ENCODE measurements around the gene PDZK1IP1. TPM values are rescaled to one million over a fixed set of nuclear protein-coding genes. Genes with fewer than 3 reads are reported as not detected.
A peak's percentile ranks its signal among the peaks of the same experiment; 100 is the strongest.
"Not testable (repeated sequence)": the region's sequence is repeated elsewhere in the genome, so short reads cannot be mapped to it uniquely, and the experiment has no call there.

The PDZK1IP1 gene
- total RNA-seq, 1 experiment from 2014 or later = not detected

DNA sequence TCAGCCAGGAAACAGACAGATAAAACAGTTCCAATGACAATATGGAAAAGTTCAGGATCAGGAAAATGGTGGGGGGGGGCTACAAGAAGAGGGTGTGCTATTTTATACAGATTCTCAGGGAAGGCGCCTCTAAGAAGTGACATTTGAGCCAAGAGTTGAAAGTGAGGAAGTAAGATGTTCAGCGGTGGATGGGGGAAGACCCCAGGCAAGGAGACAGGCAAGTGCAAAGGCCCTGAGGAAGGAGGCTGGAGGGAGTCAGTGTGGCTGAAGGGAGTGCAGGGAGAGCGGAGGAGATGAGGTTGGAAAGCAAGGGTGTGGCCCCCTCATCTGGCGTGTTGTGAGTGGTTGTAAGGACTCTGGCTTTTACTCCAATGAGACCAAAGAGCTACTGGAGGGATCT lies 8.4 kb upstream of the PDZK1IP1 start:
- H3K27me3 ChIP-seq (ENCODE audit: insufficient read depth, low read length) = no peaks in the 10 kb centered on the region
- POLR2A ChIA-PET = no interaction called here
- H3K36me3 ChIP-seq (ENCODE audit: control insufficient read depth in 1 of 2, insufficient read depth in 2 of 2, low read length in 2 of 2) = no peaks in the 10 kb centered on the region
- CTCF ChIA-PET = no interaction called here
- RAD21 ChIA-PET (ENCODE audit: low non-redundant PET in 1 of 2, low total read pairs in 2 of 2, uncharacterized antibody in 2 of 2, unreplicated experiment in 2 of 2) = no interaction called here
- H3K4me2 ChIP-seq (ENCODE audit: low read length) = no peak overlapping the region
- no peaks in the 10 kb centered on the region for H4K20me1 ChIP-seq (ENCODE audit: insufficient read depth)
- intact Hi-C loops (cut with micrococcal nuclease) = no loop called here
- no TSS peak for BruUV-seq (replicated peaks)
- DNase-seq (ENCODE audit: low read depth, low spot score) = no peak
- H3K9ac ChIP-seq (ENCODE audit: low read length) = no peak overlapping the region
- TF ChIP-seq, protein P1, sequence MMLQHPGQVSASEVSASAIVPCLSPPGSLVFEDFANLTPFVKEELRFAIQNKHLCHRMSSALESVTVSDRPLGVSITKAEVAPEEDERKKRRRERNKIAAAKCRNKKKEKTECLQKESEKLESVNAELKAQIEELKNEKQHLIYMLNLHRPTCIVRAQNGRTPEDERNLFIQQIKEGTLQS (IDR thresholded peaks at IDR 0.05) = no peak
- TF ChIP-seq TCF7L2 (IDR thresholded peaks at IDR 0.05; ENCODE audit: borderline replicate concordance, extremely low read depth, insufficient read depth, insufficient read length) = no peak
- H3K27ac ChIP-seq (ENCODE audit: low read depth, low read length) = no peak overlapping the region
- no peaks in the 10 kb centered on the region for H3K9me2 ChIP-seq (ENCODE audit: insufficient read depth)
- ATAC-seq = no peak
- H3K4me3 ChIP-seq (replicated peaks in 1 of 2; ENCODE audit: low read depth in 1 of 2, low read length in 2 of 2) = no peak overlapping the region
- H3K79me2 ChIP-seq (ENCODE audit: insufficient read depth, low read length) = no peaks in the 10 kb centered on the region
- H2AFZ ChIP-seq (ENCODE audit: low read depth, low read length, poor library complexity, severe bottlenecking) = no peak overlapping the region
- H3K9me3 ChIP-seq (ENCODE audit: control insufficient read depth in 1 of 2, insufficient read depth in 1 of 2, low read depth in 1 of 2, low read length in 2 of 2) = peaks cover 0 to 3% of the 10 kb centered on the region in 2 experiments; a peak in 2 of 4 replicates
- peaks cover 0 to 3% of the 10 kb centered on the region in 2 experiments; a peak in 2 of 4 replicates for H3K4me1 ChIP-seq (ENCODE audit: control insufficient read depth in 1 of 2, insufficient read depth in 2 of 2, low read length in 2 of 2)

DNA sequence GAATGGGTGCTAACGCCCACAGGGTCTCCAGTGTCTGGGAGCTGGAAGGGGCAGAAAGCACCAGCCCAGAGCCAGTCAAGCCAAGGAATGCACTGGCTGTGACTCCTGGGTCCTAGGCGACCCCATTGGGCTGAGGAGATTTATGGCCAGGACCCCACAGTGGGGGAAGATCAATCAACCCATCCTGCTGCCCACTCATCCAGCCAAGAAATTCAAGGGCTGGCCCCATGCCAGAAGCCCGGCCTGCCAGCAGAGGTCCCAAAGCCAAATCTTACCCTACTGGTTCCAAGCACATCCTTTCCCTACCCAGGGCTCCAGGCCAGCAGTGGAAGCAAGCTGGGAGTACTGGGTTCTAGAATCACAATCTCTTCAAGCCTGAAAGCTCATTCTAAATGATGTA lies 6.8 kb upstream of the PDZK1IP1 start:
- Histone ChIP-seq H3K79me2 (ENCODE audit: insufficient read depth, low read length) (no peaks in the 10 kb centered on the region), H3K4me1 (ENCODE audit: control insufficient read depth in 1 of 2, insufficient read depth in 2 of 2, low read length in 2 of 2) (peaks cover 3 to 15% of the 10 kb centered on the region in 2 experiments; a peak in 3 of 4 replicates), H2AFZ (ENCODE audit: low read depth, low read length, poor library complexity, severe bottlenecking) (no peak overlapping the region), H3K36me3 (ENCODE audit: control insufficient read depth in 1 of 2, insufficient read depth in 2 of 2, low read length in 2 of 2) (no peaks in the 10 kb centered on the region), H3K27ac (ENCODE audit: low read depth, low read length) (no peak overlapping the region), H4K20me1 (ENCODE audit: insufficient read depth) (no peaks in the 10 kb centered on the region), H3K4me3 (replicated peaks in 1 of 2; ENCODE audit: low read depth in 1 of 2, low read length in 2 of 2) (no peak overlapping the region), H3K27me3 (ENCODE audit: insufficient read depth, low read length) (no peaks in the 10 kb centered on the region), H3K9me2 (ENCODE audit: insufficient read depth) (no peaks in the 10 kb centered on the region), H3K9me3 (ENCODE audit: control insufficient read depth in 1 of 2, insufficient read depth in 1 of 2, low read depth in 1 of 2, low read length in 2 of 2) (no peaks in the 10 kb centered on the region), H3K4me2 (ENCODE audit: low read length) (no peak overlapping the region), H3K9ac (ENCODE audit: low read length) (no peak overlapping the region)
- DNase-seq (ENCODE audit: low read depth, low spot score) = no peak
- no peak for ATAC-seq
- TF ChIP-seq, protein P2, sequence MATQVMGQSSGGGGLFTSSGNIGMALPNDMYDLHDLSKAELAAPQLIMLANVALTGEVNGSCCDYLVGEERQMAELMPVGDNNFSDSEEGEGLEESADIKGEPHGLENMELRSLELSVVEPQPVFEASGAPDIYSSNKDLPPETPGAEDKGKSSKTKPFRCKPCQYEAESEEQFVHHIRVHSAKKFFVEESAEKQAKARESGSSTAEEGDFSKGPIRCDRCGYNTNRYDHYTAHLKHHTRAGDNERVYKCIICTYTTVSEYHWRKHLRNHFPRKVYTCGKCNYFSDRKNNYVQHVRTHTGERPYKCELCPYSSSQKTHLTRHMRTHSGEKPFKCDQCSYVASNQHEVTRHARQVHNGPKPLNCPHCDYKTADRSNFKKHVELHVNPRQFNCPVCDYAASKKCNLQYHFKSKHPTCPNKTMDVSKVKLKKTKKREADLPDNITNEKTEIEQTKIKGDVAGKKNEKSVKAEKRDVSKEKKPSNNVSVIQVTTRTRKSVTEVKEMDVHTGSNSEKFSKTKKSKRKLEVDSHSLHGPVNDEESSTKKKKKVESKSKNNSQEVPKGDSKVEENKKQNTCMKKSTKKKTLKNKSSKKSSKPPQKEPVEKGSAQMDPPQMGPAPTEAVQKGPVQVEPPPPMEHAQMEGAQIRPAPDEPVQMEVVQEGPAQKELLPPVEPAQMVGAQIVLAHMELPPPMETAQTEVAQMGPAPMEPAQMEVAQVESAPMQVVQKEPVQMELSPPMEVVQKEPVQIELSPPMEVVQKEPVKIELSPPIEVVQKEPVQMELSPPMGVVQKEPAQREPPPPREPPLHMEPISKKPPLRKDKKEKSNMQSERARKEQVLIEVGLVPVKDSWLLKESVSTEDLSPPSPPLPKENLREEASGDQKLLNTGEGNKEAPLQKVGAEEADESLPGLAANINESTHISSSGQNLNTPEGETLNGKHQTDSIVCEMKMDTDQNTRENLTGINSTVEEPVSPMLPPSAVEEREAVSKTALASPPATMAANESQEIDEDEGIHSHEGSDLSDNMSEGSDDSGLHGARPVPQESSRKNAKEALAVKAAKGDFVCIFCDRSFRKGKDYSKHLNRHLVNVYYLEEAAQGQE (IDR thresholded peaks at IDR 0.05; ENCODE audit: low read depth) = no peak
- TF ChIP-seq TCF7L2 (IDR thresholded peaks at IDR 0.05; ENCODE audit: borderline replicate concordance, extremely low read depth, insufficient read depth, insufficient read length) (no peak), ZFX (IDR thresholded peaks at IDR 0.05) (no peak)
- TF ChIP-seq, protein P3, sequence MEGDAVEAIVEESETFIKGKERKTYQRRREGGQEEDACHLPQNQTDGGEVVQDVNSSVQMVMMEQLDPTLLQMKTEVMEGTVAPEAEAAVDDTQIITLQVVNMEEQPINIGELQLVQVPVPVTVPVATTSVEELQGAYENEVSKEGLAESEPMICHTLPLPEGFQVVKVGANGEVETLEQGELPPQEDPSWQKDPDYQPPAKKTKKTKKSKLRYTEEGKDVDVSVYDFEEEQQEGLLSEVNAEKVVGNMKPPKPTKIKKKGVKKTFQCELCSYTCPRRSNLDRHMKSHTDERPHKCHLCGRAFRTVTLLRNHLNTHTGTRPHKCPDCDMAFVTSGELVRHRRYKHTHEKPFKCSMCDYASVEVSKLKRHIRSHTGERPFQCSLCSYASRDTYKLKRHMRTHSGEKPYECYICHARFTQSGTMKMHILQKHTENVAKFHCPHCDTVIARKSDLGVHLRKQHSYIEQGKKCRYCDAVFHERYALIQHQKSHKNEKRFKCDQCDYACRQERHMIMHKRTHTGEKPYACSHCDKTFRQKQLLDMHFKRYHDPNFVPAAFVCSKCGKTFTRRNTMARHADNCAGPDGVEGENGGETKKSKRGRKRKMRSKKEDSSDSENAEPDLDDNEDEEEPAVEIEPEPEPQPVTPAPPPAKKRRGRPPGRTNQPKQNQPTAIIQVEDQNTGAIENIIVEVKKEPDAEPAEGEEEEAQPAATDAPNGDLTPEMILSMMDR (IDR thresholded peaks at IDR 0.05 in 2 of 3, conservative IDR thresholded peaks at IDR 0.05 in 1 of 3; ENCODE audit: borderline replicate concordance in 1 of 3, insufficient read depth in 1 of 3, low read depth in 2 of 3, low read length in 2 of 3) = 0 out of 6 replicates have a peak, but pooled peaks of 1 of the 3 experiments have one; percentile 6
- intact Hi-C loops (cut with micrococcal nuclease) = no loop called here
- CTCF ChIA-PET = no interaction called here
- POLR2A ChIA-PET = no interaction called here
- RAD21 ChIA-PET (ENCODE audit: low non-redundant PET in 1 of 2, low total read pairs in 2 of 2, uncharacterized antibody in 2 of 2, unreplicated experiment in 2 of 2) = no interaction called here
- no TSS peak for BruUV-seq (replicated peaks)

DNA sequence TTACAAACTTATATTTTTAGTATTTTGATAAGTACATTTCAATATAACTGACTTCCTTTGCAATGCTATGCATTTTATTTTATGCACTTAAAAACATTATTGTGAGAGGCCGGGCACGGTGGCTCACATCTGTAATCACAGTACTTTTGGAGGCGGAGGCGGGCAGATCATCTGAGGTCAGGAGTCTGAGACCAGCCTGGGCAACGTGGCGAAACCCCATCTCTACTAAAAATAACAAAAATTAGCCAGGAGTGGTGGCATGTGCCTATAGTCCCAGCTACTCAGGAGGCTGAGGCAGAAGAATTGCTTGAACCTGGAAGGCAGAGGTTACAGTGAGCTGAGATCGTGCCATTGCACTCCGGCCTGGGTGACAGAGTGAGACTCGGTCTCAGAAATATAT lies 6.1 kb upstream of the PDZK1IP1 start:
- RAD21 ChIA-PET (ENCODE audit: low non-redundant PET in 1 of 2, low total read pairs in 2 of 2, uncharacterized antibody in 2 of 2, unreplicated experiment in 2 of 2); POLR2A ChIA-PET; DNase-seq (ENCODE audit: low read depth, low spot score); H2AFZ ChIP-seq (ENCODE audit: low read depth, low read length, poor library complexity, severe bottlenecking); H3K27me3 ChIP-seq (ENCODE audit: insufficient read depth, low read length); intact Hi-C loops (cut with micrococcal nuclease); H3K9ac ChIP-seq (ENCODE audit: low read length); H3K9me3 ChIP-seq (ENCODE audit: control insufficient read depth in 1 of 2, insufficient read depth in 1 of 2, low read depth in 1 of 2, low read length in 2 of 2); H3K4me3 ChIP-seq (replicated peaks in 1 of 2; ENCODE audit: low read depth in 1 of 2, low read length in 2 of 2); H3K27ac ChIP-seq (ENCODE audit: low read depth, low read length); H4K20me1 ChIP-seq (ENCODE audit: insufficient read depth); BruUV-seq (replicated peaks); H3K36me3 ChIP-seq (ENCODE audit: control insufficient read depth in 1 of 2, insufficient read depth in 2 of 2, low read length in 2 of 2); H3K9me2 ChIP-seq (ENCODE audit: insufficient read depth); H3K79me2 ChIP-seq (ENCODE audit: insufficient read depth, low read length); H3K4me2 ChIP-seq (ENCODE audit: low read length); ATAC-seq: not testable (repeated sequence)
- peaks cover 3 to 19% of the 10 kb centered on the region in 2 experiments; a peak in 3 of 4 replicates for H3K4me1 ChIP-seq (ENCODE audit: control insufficient read depth in 1 of 2, insufficient read depth in 2 of 2, low read length in 2 of 2)
- CTCF ChIA-PET = interaction anchor here (4.5 kb wide), 1 partner anchor 17 kb away, joined by 31 read pairs; no protein-coding TSS in a partner anchor

All from HCT116 (cell line).